ENCODE results near the gene METTL3. TPM values are rescaled to one million over a fixed set of nuclear protein-coding genes. Genes with fewer than 3 reads are reported as not detected.

METTL3 gene
- total and polyA plus RNA-seq, 2 of the 8 experiments (the other 6 are each of a cell fraction or from before 2014, with no cell fraction given), result 103 to 144 TPM

- no peak for TF ChIP-seq SAP30 (IDR thresholded peaks at IDR 0.05; ENCODE audit: insufficient read depth, insufficient replicate concordance, low read length)
Observed at GRCh38 chr14:21475767-21476522, 35.2 kb downstream of the METTL3 start (continued).
